ENCODE measurements around the gene VPS45.
"Not testable (repeated sequence)": the region's sequence is repeated elsewhere in the genome, so short reads cannot be mapped to it uniquely, and the experiment has no call there.

VPS45 gene

GRCh38 chr1:150127868-150128267, 60.3 kb downstream of the VPS45 start:
- no peak for DNase-seq (ENCODE audit: low spot score)

DNA sequence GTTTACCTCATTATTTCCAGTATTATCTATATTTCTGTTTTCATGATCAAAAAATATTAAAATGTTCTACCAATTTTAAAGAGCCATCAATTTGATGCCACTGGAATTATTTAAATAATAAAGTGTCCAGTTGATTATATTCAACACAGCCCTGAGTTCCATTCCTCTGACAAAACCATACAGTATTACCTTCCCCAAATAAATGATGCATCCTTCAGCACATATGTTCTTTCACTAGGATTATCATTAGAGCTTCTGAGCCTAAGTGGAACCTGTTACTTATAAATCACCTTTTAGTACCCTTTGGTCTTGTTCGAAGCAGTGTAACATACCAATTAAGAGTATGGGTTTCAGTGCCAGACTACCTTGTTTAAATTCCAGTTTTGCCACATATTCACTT, 64.8 kb downstream of the VPS45 start:
- no peak for DNase-seq (ENCODE audit: low spot score)

DNA sequence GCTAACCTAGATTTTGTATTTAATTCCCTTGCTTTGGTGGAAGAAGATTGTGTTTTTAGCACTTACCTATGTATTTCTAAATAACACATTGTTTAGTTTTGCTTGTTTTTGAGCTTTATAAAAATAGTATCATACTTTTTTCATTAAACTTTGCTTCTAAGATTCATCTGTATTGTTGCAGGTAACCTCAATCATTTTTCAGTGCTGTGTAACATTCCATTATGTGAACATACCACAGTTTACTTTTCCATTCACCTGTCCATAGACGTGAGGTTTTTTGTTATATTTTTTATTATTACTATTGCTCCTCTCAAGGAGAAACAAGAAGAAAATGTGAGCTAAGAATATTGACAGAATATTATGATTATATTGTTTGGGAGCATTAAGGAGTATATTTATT, 67.0 kb downstream of the VPS45 start:
- no peak for DNase-seq (ENCODE audit: low spot score)

GRCh38 chr1:150135400-150135799, 67.8 kb downstream of the VPS45 start:
- DNase-seq (ENCODE audit: low spot score): not testable (repeated sequence)

GRCh38 chr1:150138044-150138443, 70.5 kb downstream of the VPS45 start:
- no peak for DNase-seq (ENCODE audit: low spot score)

DNA sequence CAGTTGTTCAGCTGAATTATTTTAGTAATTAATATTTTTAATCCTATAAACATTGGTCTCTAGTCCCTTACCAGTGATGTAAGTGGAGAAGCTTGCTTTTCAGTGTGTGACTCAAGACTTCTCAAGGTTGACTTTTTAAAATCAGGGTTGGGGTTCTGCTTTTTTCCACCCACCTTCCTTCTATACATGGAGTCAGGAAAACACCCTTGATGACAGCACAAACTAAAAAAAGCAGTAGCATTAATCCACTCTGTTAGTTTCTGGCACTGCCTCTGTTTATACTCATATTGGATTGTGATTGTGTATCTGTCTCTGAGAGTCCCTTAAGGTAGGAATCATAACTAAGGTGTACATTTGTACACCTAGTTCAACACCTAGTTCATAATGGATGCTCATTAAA, 73.9 kb downstream of the VPS45 start:
- no peak for DNase-seq (ENCODE audit: low spot score)

DNA sequence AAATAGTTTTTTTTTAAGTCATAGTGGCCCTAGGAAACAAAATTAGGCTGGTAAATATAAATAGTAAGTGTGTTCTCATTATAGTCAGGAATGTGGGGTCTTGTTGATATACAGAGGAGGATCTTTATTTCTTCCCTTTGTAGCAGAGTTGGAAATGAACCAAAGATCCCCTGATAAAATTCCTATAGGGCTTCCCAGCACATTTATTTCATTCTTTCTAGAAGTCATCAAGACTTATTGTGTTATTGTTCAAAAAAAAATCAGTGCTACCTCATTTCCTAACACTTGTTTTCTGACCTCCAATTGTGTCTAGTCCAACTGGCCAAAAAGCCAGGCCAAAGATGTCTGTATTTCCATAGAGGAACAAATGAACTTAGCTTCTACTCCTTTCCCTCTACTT, 74.5 kb downstream of the VPS45 start:
- no peak for DNase-seq (ENCODE audit: low spot score)

- no peak for DNase-seq (ENCODE audit: low spot score)
Observed at GRCh38 chr1:150144606-150145005, 77.0 kb downstream of the VPS45 start.

GRCh38 chr1:150146016-150146415, 78.4 kb downstream of the VPS45 start:
- DNase-seq (ENCODE audit: low spot score): not testable (repeated sequence)

DNA sequence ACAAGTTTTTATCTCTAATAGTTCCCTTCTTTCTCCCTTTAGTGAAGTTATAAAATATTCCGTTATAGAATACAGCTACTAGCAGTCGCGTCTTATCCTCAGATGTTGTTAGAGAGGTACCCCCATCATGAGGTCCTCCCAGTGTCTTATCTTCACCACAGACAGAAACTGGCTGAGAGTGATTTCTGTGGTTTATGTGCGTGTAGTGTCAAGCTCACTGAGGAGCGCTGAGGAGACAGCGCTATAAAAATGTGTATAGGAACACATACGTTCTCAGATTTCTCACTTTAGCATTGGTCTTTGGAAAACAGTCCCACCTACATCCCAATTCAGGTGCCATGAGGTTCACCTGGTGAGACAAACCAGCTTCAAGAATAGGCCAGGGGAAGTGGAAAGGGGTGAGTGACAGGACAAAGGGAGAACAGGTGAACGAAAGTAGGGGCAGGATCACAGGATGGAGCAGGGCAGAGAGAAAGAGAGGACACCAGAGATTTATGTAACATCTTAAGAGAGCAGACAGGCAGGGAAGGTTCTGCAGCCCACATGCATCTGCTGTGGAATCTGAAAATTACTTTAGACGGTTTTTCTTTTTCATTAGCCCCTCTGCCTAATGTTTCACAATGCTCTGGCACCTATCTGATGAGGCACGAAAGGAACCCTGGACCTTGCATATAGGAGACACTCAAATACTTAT, 79.4 kb downstream of the VPS45 start:
- DNase-seq (ENCODE audit: low spot score): no peak

- no peak for DNase-seq (ENCODE audit: low spot score)
Observed at GRCh38 chr1:150148837-150149270, 81.3 kb downstream of the VPS45 start.

DNA sequence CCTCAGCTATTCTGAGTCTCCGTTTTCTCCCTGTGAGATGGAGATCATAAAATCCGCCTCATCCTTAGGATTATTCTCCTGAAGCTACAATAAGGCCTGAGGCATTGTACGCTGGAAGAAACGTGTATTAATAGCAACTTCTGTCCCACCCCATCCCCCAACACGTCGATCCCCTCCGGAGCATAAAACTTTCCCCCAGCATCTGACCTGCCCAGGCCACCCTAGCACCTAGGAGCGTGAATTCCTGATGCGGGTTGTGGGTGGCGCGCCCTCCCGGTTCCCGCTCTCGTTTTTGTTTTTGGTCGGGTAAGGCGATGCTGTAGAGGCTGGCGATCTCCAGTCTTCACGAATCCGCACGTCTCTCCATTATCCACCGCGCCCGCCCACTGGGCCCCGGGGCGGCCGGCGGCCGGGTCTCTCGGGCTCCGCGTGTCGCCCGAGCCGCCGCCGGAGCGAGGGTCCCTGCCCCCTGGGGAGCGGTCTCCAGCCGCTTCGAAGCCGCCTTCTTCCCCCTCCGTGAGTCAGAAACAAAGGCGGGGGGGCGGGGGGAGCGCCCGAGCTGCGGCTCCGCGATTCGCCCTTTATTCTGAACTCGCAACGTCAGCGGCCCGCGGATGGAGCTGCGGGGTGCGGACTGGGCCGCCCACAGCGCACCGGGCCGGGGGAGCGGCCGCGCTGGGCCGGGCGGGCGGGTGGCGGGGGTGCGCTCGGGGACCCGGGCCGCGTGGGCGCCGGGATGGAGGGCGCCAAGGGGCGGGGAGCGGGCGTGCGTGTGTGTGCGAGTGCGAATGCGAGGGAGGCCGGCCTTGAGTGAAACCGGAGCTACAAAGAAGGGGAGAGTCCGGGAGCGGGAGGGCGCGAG, 81.9 kb downstream of the VPS45 start, which contains the start of gene PLEKHO1:
Gene PLEKHO1 (plus strand): TSS at position 646 of the 862 bp plus-strand sequence. CDS start 342 bp downstream, outside the sequence.
- no peak for DNase-seq (ENCODE audit: low spot score)

DNA sequence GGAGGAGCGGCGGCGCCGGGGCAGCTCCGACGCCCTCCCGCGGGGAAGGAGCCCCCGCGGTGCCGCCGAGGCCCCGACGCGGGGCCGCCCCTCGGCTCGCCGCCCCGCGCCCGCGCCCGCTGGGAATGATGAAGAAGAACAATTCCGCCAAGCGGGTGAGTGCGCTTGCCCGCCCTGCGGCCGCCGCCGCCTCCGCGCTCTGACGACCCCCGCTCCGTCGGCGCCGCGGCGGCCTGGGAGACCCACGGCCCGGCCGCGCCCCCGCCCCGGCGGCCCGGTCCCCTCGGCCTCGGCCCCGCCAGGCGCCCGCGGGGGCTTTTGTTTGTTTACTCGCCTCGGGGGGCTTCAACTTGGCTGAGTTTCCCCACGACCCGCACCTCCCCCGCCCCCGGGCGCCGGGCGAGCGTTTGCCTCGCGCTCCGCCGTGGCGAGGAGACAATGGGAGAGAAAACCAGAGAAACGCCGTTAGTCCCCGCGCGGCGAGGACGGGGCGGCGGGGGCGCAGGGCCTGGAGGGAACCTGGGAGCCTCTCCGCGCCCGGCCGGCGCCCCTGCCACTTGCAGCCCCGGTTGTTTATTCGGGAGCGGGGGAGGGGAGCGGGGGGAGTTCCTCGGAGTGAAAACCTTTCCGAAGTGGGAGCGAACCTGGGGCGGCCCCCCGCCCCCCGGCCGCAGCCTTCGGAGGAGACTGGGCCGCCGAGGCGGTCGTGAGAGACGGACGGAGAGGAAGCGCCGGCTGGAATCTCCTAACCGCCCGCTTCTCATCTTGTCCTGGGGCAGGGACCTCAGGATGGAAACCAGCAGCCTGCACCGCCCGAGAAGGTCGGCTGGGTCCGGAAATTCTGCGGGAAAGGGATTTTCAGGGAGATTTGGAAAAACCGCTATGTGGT, 82.8 kb downstream of the VPS45 start:
- DNase-seq (ENCODE audit: low spot score): no peak

GRCh38 chr1:150151291-150152181, 84.0 kb downstream of the VPS45 start:
- no peak for DNase-seq (ENCODE audit: low spot score)

- DNase-seq (ENCODE audit: low spot score): no peak
Observed at GRCh38 chr1:150152182-150152536, 84.6 kb downstream of the VPS45 start.

- DNase-seq (ENCODE audit: low spot score): no peak
Observed at GRCh38 chr1:150152772-150153456, 85.3 kb downstream of the VPS45 start.

DNA sequence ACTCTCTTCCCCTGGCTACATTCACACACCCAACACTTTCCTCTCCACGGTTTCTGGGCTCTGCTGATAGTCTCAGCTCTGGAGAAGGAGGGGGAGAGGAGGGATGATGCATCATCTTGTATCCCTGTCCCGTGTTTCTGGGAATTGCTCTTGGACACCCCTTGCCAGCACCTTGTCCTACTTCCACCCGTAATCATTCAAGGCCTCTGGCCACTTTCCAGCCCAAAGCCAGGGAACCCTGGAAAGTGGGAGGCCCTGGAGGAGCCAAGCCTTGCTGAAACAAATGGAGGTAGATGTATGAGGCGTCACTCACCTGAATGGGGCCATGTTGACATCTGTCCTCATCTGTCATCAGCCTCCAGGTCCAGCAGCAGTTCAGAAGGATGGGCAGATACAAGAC, 86.6 kb downstream of the VPS45 start:
- DNase-seq (ENCODE audit: low spot score): no peak

DNA sequence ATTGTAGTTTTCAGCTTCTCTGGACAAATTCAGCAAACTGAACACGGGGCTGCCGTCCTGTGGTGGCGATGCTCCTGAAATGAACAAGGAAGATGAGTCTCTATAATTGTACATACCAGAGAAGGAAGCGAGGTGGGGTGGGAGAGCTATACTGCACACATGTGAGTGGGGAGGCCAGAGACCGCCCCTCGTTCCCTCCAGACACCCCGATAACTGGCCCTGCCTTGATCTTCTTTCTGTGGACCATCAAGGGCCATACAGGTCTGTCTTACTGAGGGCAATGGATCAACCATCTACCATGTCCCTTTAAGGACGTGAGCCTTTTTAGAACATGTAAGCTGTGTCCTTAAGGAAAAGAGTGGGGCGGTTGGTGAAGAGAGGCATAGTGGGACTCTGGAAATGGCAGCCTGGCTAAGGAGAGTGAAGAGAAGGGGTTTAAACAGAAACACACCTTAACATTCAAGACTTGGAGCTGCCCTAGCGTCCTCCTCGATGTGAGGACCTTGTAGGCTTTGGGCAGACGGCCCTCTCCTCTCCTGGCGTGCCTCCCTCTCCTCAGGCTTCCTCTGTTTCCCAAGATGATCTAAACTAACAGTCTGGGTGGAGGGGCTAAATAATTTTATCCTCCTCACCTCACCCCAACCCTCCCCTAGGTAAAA, 88.0 kb downstream of the VPS45 start:
- DNase-seq (ENCODE audit: low spot score): no peak

GRCh38 chr1:150156868-150157603, 89.5 kb downstream of the VPS45 start:
- DNase-seq (ENCODE audit: low spot score): no peak
